ENCODE results near the gene CAMK2B. TPM values are rescaled to one million over a fixed set of nuclear protein-coding genes. Genes with fewer than 3 reads are reported as not detected.
A peak's percentile ranks its signal among the peaks of the same experiment; 100 is the strongest.

The CAMK2B gene
- total and polyA plus RNA-seq, 2 of the 13 experiments (the other 11 are each of a cell fraction or from before 2014, with no cell fraction given): 0.27 to 0.48 TPM

- DNase-seq (ENCODE audit: low spot score) (no peak), ATAC-seq (no peak; the same call in 2 of the 3 replicates)
Observed at GRCh38 chr7:44273681-44274622, 51.4 kb downstream of the CAMK2B start.

GRCh38 chr7:44272981-44273380 lies 52.4 kb downstream of the CAMK2B start:
- WGBS (ENCODE audit: low lambda C conversion rate): 0% methylated on average over 1 of the region's 6 CpGs
- intact Hi-C loops (cut with micrococcal nuclease; ENCODE audit: unreplicated experiment) (no loop called here), in situ Hi-C loops (cut with HindIII; ENCODE audit: extremely low pct_ligation_motif_present, low pct_unique_long_range_greater_than_20kb) (no loop called here)
- FAIRE-seq (no peak), ATAC-seq (no peak), DNase-seq (ENCODE audit: low spot score) (no peak)
- Histone ChIP-seq H3K36me3 (replicated peaks in 1 of 2; ENCODE audit: control insufficient read depth in 1 of 2, insufficient read depth in 2 of 2, low read length in 2 of 2) (no peaks in the 10 kb centered on the region), H3K9me3 (ENCODE audit: low read length) (no peaks in the 10 kb centered on the region), H3K9ac (ENCODE audit: insufficient read depth, low read depth, low read length) (no peak overlapping the region), H3K4me2 (ENCODE audit: low read depth, low read length) (no peak overlapping the region), H2AFZ (ENCODE audit: low read length) (no peak overlapping the region), H3K27me3 (ENCODE audit: control insufficient read depth in 1 of 2, insufficient read depth in 2 of 2, low read length in 2 of 2) (peaks cover 26 to 81% of the 10 kb centered on the region in 2 experiments), H3K4me1 (ENCODE audit: insufficient read depth, low read length) (no peaks in the 10 kb centered on the region), H3K4me3 (replicated peaks in 1 of 3; ENCODE audit: insufficient read depth in 1 of 3, low read depth in 2 of 3, low read length in 3 of 3) (no peak overlapping the region), H4K20me1 (ENCODE audit: insufficient read depth, low read length) (no peaks in the 10 kb centered on the region), H3K27ac (ENCODE audit: extremely low read length, insufficient read depth, low read length) (no peak overlapping the region), H3K79me2 (ENCODE audit: insufficient read depth, low read length) (no peaks in the 10 kb centered on the region)
- no peak for TF ChIP-seq ZFP36 (IDR thresholded peaks at IDR 0.05; ENCODE audit: borderline replicate concordance, low read depth, low read length, partially characterized antibody)
- TF ChIP-seq GATA4 (IDR thresholded peaks at IDR 0.05; ENCODE audit: borderline replicate concordance, low read depth): no peak
- no peak for TF ChIP-seq GATAD2A (CRISPR knock-in tag; IDR thresholded peaks at IDR 0.05)
- no peak for TF ChIP-seq ZUFSP (CRISPR knock-in tag; IDR thresholded peaks at IDR 0.05; ENCODE audit: borderline replicate concordance)
- no peak for TF ChIP-seq RELA (CRISPR knock-in tag; IDR thresholded peaks at IDR 0.05)
- no peak for TF ChIP-seq WIZ (CRISPR knock-in tag; IDR thresholded peaks at IDR 0.05)
- no TSS peak for BruUV-seq (replicated peaks)
- ChIA-PET CTCF (ENCODE audit: low intra/inter-chr PET ratio, low total read pairs) (no interaction called here), POLR2A (no interaction called here)

More at GRCh38 chr7:44273681-44274622, 51.4 kb downstream of the CAMK2B start:
- Histone ChIP-seq H3K9me3 (ENCODE audit: low read length) (no peaks in the 10 kb centered on the region), H3K4me3 (replicated peaks in 1 of 3; ENCODE audit: insufficient read depth in 1 of 3, low read depth in 2 of 3, low read length in 3 of 3) (no peak overlapping the region), H3K27me3 (ENCODE audit: control insufficient read depth in 1 of 2, insufficient read depth in 2 of 2, low read length in 2 of 2) (peaks cover 27 to 80% of the 10 kb centered on the region in 2 experiments), H3K79me2 (ENCODE audit: insufficient read depth, low read length) (no peaks in the 10 kb centered on the region), H3K4me2 (ENCODE audit: low read depth, low read length) (no peak overlapping the region), H3K9ac (ENCODE audit: insufficient read depth, low read depth, low read length) (no peak overlapping the region), H2AFZ (ENCODE audit: low read length) (no peak overlapping the region), H4K20me1 (ENCODE audit: insufficient read depth, low read length) (no peaks in the 10 kb centered on the region), H3K27ac (ENCODE audit: extremely low read length, insufficient read depth, low read length) (no peak overlapping the region), H3K36me3 (replicated peaks in 1 of 2; ENCODE audit: control insufficient read depth in 1 of 2, insufficient read depth in 2 of 2, low read length in 2 of 2) (no peaks in the 10 kb centered on the region), H3K4me1 (ENCODE audit: insufficient read depth, low read length) (no peaks in the 10 kb centered on the region)
- intact Hi-C loops (cut with micrococcal nuclease; ENCODE audit: unreplicated experiment): no loop called here
- FAIRE-seq: no peak
- WGBS (ENCODE audit: low lambda C conversion rate): 35% methylated on average over 16 of the region's 22 CpGs
- ChIA-PET CTCF (ENCODE audit: low intra/inter-chr PET ratio, low total read pairs) (no interaction called here), POLR2A (no interaction called here)
- no peak for TF ChIP-seq KAT7 (CRISPR knock-in tag; IDR thresholded peaks at IDR 0.05; ENCODE audit: borderline replicate concordance)
- TF ChIP-seq ZNF234 (CRISPR knock-in tag; conservative IDR thresholded peaks at IDR 0.05): no peak
- no peak for TF ChIP-seq ZNF672 (CRISPR knock-in tag; IDR thresholded peaks at IDR 0.05)
- TF ChIP-seq ZFP41 (CRISPR knock-in tag; IDR thresholded peaks at IDR 0.05; ENCODE audit: borderline replicate concordance): no peak
- peak; percentile 50 for TF ChIP-seq ZNF263 (CRISPR knock-in tag; IDR thresholded peaks at IDR 0.05)
- TF ChIP-seq ZNF605 (CRISPR knock-in tag; IDR thresholded peaks at IDR 0.05): no peak
- no TSS peak for BruUV-seq (replicated peaks)
- in situ Hi-C loops (cut with HindIII; ENCODE audit: extremely low pct_ligation_motif_present, low pct_unique_long_range_greater_than_20kb): no loop called here
